Breast epithelium (tissue), 3 donors: ENCODE results near the gene PEX26.

Source experiments
- POLR2A ChIP-seq: fragments of 450-650 bp; IDR thresholded peaks from one replicate; pipeline ENCODE4 v1.6.1; 2016; ENCODE audit warnings: antibody characterized with exemption, mild to moderate bottlenecking, moderate library complexity
- TF ChIP-seq, protein P1 (sequence below), 3 donors: fragments of 450-650 bp; IDR thresholded peaks; one replicate each; pipeline ENCODE4 v1.5.1; 2016 to 2017; ENCODE audit warnings: antibody characterized with exemption in 3 of 3, mild to moderate bottlenecking in 3 of 3, moderate library complexity in 3 of 3

DNA sequence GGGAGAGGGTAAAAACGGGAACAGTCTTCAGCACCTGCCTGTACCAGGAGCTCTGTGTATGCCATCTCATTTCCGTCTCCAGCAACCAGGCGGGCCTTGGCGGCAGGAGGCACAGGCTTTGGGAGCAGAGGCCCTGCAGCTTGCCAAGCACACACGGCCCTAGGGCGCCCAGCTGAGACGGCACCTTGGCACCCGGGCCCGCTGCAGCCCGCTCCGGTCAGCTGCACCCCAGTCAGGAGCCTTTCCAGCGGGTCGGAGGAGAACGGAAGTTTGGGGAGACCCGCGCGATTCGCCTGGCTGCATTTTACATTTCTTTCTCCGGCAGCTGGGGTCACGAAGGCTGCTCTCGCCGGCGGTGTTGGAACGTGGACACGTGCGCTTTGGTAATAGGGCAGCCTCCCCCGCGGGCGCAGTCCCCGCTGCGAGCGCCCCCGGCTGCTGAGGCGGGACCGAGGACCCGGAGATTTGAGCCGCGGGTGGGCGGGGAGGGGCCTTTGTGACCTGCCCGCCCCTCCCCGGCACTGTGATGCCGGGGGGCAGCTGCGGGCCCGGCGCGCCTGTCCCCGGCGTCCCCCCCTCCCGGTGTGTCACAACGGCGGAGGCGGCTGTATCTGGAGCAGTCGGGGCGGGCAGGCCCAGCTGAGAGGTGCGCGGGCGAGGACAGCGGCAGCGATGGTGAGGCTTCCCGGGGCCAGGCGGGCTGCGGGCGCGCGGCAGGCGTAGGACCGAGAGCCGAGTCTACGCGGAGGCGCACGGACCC lies 32.6 kb downstream of the PEX26 start, which contains the start of gene TUBA8:
- TF ChIP-seq, protein P1, sequence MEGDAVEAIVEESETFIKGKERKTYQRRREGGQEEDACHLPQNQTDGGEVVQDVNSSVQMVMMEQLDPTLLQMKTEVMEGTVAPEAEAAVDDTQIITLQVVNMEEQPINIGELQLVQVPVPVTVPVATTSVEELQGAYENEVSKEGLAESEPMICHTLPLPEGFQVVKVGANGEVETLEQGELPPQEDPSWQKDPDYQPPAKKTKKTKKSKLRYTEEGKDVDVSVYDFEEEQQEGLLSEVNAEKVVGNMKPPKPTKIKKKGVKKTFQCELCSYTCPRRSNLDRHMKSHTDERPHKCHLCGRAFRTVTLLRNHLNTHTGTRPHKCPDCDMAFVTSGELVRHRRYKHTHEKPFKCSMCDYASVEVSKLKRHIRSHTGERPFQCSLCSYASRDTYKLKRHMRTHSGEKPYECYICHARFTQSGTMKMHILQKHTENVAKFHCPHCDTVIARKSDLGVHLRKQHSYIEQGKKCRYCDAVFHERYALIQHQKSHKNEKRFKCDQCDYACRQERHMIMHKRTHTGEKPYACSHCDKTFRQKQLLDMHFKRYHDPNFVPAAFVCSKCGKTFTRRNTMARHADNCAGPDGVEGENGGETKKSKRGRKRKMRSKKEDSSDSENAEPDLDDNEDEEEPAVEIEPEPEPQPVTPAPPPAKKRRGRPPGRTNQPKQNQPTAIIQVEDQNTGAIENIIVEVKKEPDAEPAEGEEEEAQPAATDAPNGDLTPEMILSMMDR (IDR thresholded peaks at IDR 0.05), result no peak
- TF ChIP-seq POLR2A, result no peak
